Effector CD8-positive, alpha-beta T cell (primary cell): ENCODE measurements around the gene PIP4K2A.
"Not testable (repeated sequence)": the region's sequence is repeated elsewhere in the genome, so short reads cannot be mapped to it uniquely, and the experiment has no call there.

Experiments used
- DNase-seq: peaks from one replicate; lab custom pipeline; 2025; lab: John Stamatoyannopoulos, UW

Gene PIP4K2A

GRCh38 chr10:22554461-22555182 lies 159.8 kb downstream of the PIP4K2A start:
- no peak for DNase-seq

- DNase-seq, result no peak
Observed at GRCh38 chr10:22553452-22553995, 160.9 kb downstream of the PIP4K2A start.

- no peak for DNase-seq
Observed at GRCh38 chr10:22552888-22553378, 161.4 kb downstream of the PIP4K2A start.

- no peak for DNase-seq
Observed at GRCh38 chr10:22551681-22552365, 162.6 kb downstream of the PIP4K2A start.

GRCh38 chr10:22550732-22551131 lies 163.6 kb downstream of the PIP4K2A start:
- peak; percentile 63 for DNase-seq

GRCh38 chr10:22548344-22548743 lies 166.0 kb downstream of the PIP4K2A start:
- no peak for DNase-seq

- no peak for DNase-seq
Observed at GRCh38 chr10:22545643-22546042, 168.7 kb downstream of the PIP4K2A start.

- no peak for DNase-seq
Observed at GRCh38 chr10:22544325-22545068, 169.9 kb downstream of the PIP4K2A start.

GRCh38 chr10:22542773-22543172 lies 171.6 kb downstream of the PIP4K2A start:
- no peak for DNase-seq

GRCh38 chr10:22541900-22542299 lies 172.5 kb downstream of the PIP4K2A start:
- no peak for DNase-seq

GRCh38 chr10:22539579-22540298 lies 174.6 kb downstream of the PIP4K2A start:
- no peak for DNase-seq

- no peak for DNase-seq
Observed at GRCh38 chr10:22537810-22538209, 176.6 kb downstream of the PIP4K2A start.

- no peak for DNase-seq
Observed at GRCh38 chr10:22536620-22537019, 177.8 kb downstream of the PIP4K2A start.

- DNase-seq, result no peak
Observed at GRCh38 chr10:22534849-22535604, 179.4 kb downstream of the PIP4K2A start.

GRCh38 chr10:22531441-22531840 lies 182.9 kb downstream of the PIP4K2A start:
- DNase-seq, result no peak

- no peak for DNase-seq
Observed at GRCh38 chr10:22531008-22531407, 183.4 kb downstream of the PIP4K2A start.

- DNase-seq, result no peak
Observed at GRCh38 chr10:22527520-22527919, 186.9 kb downstream of the PIP4K2A start.

GRCh38 chr10:22524333-22524732 lies 190.0 kb downstream of the PIP4K2A start:
- not testable (repeated sequence) for DNase-seq

GRCh38 chr10:22520645-22521044 lies 193.7 kb downstream of the PIP4K2A start:
- DNase-seq, result not testable (repeated sequence)

- DNase-seq, result no peak
Observed at GRCh38 chr10:22518167-22518724, 196.1 kb downstream of the PIP4K2A start.

GRCh38 chr10:22515009-22515408 lies 199.4 kb downstream of the PIP4K2A start:
- DNase-seq, result no peak
